ENCODE results near the gene RNASE8. TPM values are rescaled to one million over a fixed set of nuclear protein-coding genes. Genes with fewer than 3 reads are reported as not detected.

The RNASE8 gene
- total RNA-seq, 1 donor from 2014 or later, result not detected

- Mint-ChIP-seq H3K4me3 (ENCODE audit: unreplicated experiment) (no peak overlapping the region), H3K36me3 (ENCODE audit: low read depth, unreplicated experiment) (peaks cover 19% of the 10 kb centered on the region)
These were observed 31.1 kb downstream of the RNASE8 start for GRCh38 chr14:21088687-21089086.

GRCh38 chr14:21089271-21089670 is 31.6 kb downstream of the RNASE8 start:
- Mint-ChIP-seq H3K4me1 (ENCODE audit: unreplicated experiment) (peaks cover 24% of the 10 kb centered on the region), H3K36me3 (ENCODE audit: low read depth, unreplicated experiment) (peaks cover 19% of the 10 kb centered on the region)

More at GRCh38 chr14:21088687-21089086, 31.1 kb downstream of the RNASE8 start:
- Mint-ChIP-seq H3K9me3 (ENCODE audit: unreplicated experiment) (no peaks in the 10 kb centered on the region), H3K4me1 (ENCODE audit: unreplicated experiment) (peaks cover 22% of the 10 kb centered on the region), H3K27ac (ENCODE audit: unreplicated experiment) (peak overlapping the region; percentile 79), H3K27me3 (ENCODE audit: unreplicated experiment) (peaks cover 31% of the 10 kb centered on the region)
- no peak for TF ChIP-seq CTCF (IDR thresholded peaks at IDR 0.05; ENCODE audit: unreplicated experiment)
- no peak for DNase-seq (ENCODE audit: low spot score)

GRCh38 chr14:21089877-21090193 is 32.2 kb downstream of the RNASE8 start:
- TF ChIP-seq CTCF (IDR thresholded peaks at IDR 0.05; ENCODE audit: unreplicated experiment), result no peak
- DNase-seq (ENCODE audit: low spot score), result no peak
- no peak overlapping the region for H3K27ac Mint-ChIP-seq (ENCODE audit: unreplicated experiment)
- peaks cover 19% of the 10 kb centered on the region for H3K36me3 Mint-ChIP-seq (ENCODE audit: low read depth, unreplicated experiment)
- no peaks in the 10 kb centered on the region for H3K9me3 Mint-ChIP-seq (ENCODE audit: unreplicated experiment)
- peaks cover 22% of the 10 kb centered on the region for H3K4me1 Mint-ChIP-seq (ENCODE audit: unreplicated experiment)
- H3K4me3 Mint-ChIP-seq (ENCODE audit: unreplicated experiment), result no peak overlapping the region
- peaks cover 26% of the 10 kb centered on the region for H3K27me3 Mint-ChIP-seq (ENCODE audit: unreplicated experiment)

More at GRCh38 chr14:21089271-21089670, 31.6 kb downstream of the RNASE8 start:
- TF ChIP-seq CTCF (IDR thresholded peaks at IDR 0.05; ENCODE audit: unreplicated experiment), result no peak
- Mint-ChIP-seq H3K9me3 (ENCODE audit: unreplicated experiment) (no peaks in the 10 kb centered on the region), H3K4me3 (ENCODE audit: unreplicated experiment) (no peak overlapping the region), H3K27me3 (ENCODE audit: unreplicated experiment) (peaks cover 29% of the 10 kb centered on the region), H3K27ac (ENCODE audit: unreplicated experiment) (peak overlapping the region; percentile 88)
- DNase-seq (ENCODE audit: low spot score), result no peak

- Mint-ChIP-seq H3K4me1 (ENCODE audit: unreplicated experiment) (peaks cover 23% of the 10 kb centered on the region), H3K4me3 (ENCODE audit: unreplicated experiment) (no peak overlapping the region), H3K9me3 (ENCODE audit: unreplicated experiment) (no peaks in the 10 kb centered on the region), H3K27ac (ENCODE audit: unreplicated experiment) (peak overlapping the region; percentile 24), H3K27me3 (ENCODE audit: unreplicated experiment) (peaks cover 23% of the 10 kb centered on the region), H3K36me3 (ENCODE audit: low read depth, unreplicated experiment) (peaks cover 19% of the 10 kb centered on the region)
- TF ChIP-seq CTCF (IDR thresholded peaks at IDR 0.05; ENCODE audit: unreplicated experiment), result peak; percentile 69
- peak; percentile 69 for DNase-seq (ENCODE audit: low spot score)
These were observed 32.7 kb downstream of the RNASE8 start for GRCh38 chr14:21090194-21090939.

- peaks cover 13% of the 10 kb centered on the region for H3K36me3 Mint-ChIP-seq (ENCODE audit: low read depth, unreplicated experiment)
- peak overlapping the region; percentile 42 for H3K27ac Mint-ChIP-seq (ENCODE audit: unreplicated experiment)
These were observed 33.5 kb downstream of the RNASE8 start for GRCh38 chr14:21090940-21091663.

More at GRCh38 chr14:21090940-21091663, 33.5 kb downstream of the RNASE8 start:
- no peak for TF ChIP-seq CTCF (IDR thresholded peaks at IDR 0.05; ENCODE audit: unreplicated experiment)
- Mint-ChIP-seq H3K4me1 (ENCODE audit: unreplicated experiment) (peaks cover 25% of the 10 kb centered on the region), H3K4me3 (ENCODE audit: unreplicated experiment) (peak overlapping the region; percentile 85), H3K9me3 (ENCODE audit: unreplicated experiment) (no peaks in the 10 kb centered on the region), H3K27me3 (ENCODE audit: unreplicated experiment) (peaks cover 18% of the 10 kb centered on the region)
- no peak for DNase-seq (ENCODE audit: low spot score)

Data from endothelial cell (in vitro differentiated cells).